KMS-11 (cell line): ENCODE measurements around the gene SLC24A4.

Experiments
- H2AFZ ChIP-seq: fragments of 200-600 bp; sonication (generic); 2 replicates; pipeline ENCODE4 v1.6.1; 2016; ENCODE audit warnings: antibody characterized with exemption, mixed run types, low read depth
- H3K27ac ChIP-seq: fragments of 200-600 bp; sonication (generic); 2 replicates; pipeline ENCODE4 v1.6.1; 2016; ENCODE audit warnings: mild to moderate bottlenecking, mixed run types
- H3K27me3 ChIP-seq: fragments of 200-600 bp; sonication (generic); 2 replicates; pipeline ENCODE4 v1.6.1; 2017; ENCODE audit warnings: mild to moderate bottlenecking, low read depth, mixed run types, moderate library complexity; ENCODE audit not compliant: insufficient read depth
- H3K36me3 ChIP-seq: fragments of 200-600 bp; sonication (generic); 2 replicates; pipeline ENCODE4 v1.6.1; 2017; ENCODE audit warnings: mild to moderate bottlenecking, mixed run types; ENCODE audit not compliant: insufficient read depth
- H3K4me1 ChIP-seq: fragments of 200-600 bp; sonication (generic); 2 replicates; pipeline ENCODE4 v1.6.1; 2016; ENCODE audit warnings: mild to moderate bottlenecking, low read depth, mixed run types; ENCODE audit not compliant: poor library complexity, severe bottlenecking
- H3K4me2 ChIP-seq: fragments of 200-600 bp; sonication (generic); 2 replicates; pipeline ENCODE4 v1.7.0; 2016; ENCODE audit warnings: mild to moderate bottlenecking, mixed run types
- H3K4me3 ChIP-seq: fragments of 200-600 bp; sonication (generic); IDR thresholded peaks from 2 replicates; pipeline ENCODE4 v1.6.1; 2017; ENCODE audit warnings: low read depth, low read length, mixed read lengths; ENCODE audit not compliant: insufficient read depth
- H3K79me2 ChIP-seq: fragments of 200-600 bp; sonication (generic); 2 replicates; pipeline ENCODE4 v1.6.1; 2016; ENCODE audit warnings: low read depth, mixed run types; ENCODE audit not compliant: insufficient read depth
- H3K9ac ChIP-seq: fragments of 200-600 bp; sonication (generic); 2 replicates; pipeline ENCODE4 v1.6.1; 2016; ENCODE audit warnings: mild to moderate bottlenecking, mixed run types
- H4K20me1 ChIP-seq: fragments of 200-600 bp; sonication (generic); 2 replicates; pipeline ENCODE4 v1.6.1; 2016; ENCODE audit warnings: mild to moderate bottlenecking, mixed run types; ENCODE audit not compliant: insufficient read depth
- CTCF ChIP-seq: fragments of 200-600 bp; sonication (generic); conservative IDR thresholded peaks from 2 replicates; pipeline ENCODE4 v1.6.1; 2017; ENCODE audit warnings: low read depth, mild to moderate bottlenecking, antibody characterized with exemption, low read length, moderate library complexity, mixed read lengths

Gene SLC24A4

DNA sequence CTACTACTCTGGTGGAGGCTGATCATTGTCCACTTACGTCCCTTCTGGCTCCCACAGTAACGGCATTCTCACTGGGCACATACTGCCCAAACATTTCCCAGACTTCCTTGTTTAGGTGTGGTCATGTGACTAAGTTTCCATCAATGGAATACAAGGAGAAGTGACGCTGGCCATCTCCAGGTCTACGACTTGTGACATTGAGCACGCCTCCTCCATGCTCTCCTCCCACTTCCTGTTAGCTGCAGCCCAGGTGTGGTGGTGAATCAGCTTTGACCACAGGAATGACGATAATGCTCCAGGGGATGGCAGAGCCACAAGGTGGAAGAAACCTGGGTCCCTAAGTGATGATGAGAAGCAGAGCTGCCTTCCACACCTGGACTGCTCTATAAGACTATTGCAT lies 6.0 kb upstream of the SLC24A4 start:
- no peak for TF ChIP-seq CTCF

GRCh38 chr14:92317511-92317910 lies 5.5 kb upstream of the SLC24A4 start:
- Histone ChIP-seq H3K27me3 (no peaks in the 10 kb centered on the region), H3K36me3 (no peaks in the 10 kb centered on the region), H3K79me2 (no peaks in the 10 kb centered on the region), H2AFZ (no peak overlapping the region), H3K4me2 (no peak overlapping the region), H3K4me1 (no peaks in the 10 kb centered on the region), H3K9ac (no peak overlapping the region), H4K20me1 (no peaks in the 10 kb centered on the region), H3K27ac (no peak overlapping the region), H3K4me3 (no peak overlapping the region)
- TF ChIP-seq CTCF = no peak

More for the DNA sequence above, 6.0 kb upstream of the SLC24A4 start:
- Histone ChIP-seq H3K79me2 (no peaks in the 10 kb centered on the region), H3K36me3 (no peaks in the 10 kb centered on the region), H3K27me3 (no peaks in the 10 kb centered on the region), H3K4me3 (no peak overlapping the region), H4K20me1 (no peaks in the 10 kb centered on the region), H3K27ac (no peak overlapping the region), H3K9ac (no peak overlapping the region), H3K4me1 (no peaks in the 10 kb centered on the region), H3K4me2 (no peak overlapping the region), H2AFZ (no peak overlapping the region)

DNA sequence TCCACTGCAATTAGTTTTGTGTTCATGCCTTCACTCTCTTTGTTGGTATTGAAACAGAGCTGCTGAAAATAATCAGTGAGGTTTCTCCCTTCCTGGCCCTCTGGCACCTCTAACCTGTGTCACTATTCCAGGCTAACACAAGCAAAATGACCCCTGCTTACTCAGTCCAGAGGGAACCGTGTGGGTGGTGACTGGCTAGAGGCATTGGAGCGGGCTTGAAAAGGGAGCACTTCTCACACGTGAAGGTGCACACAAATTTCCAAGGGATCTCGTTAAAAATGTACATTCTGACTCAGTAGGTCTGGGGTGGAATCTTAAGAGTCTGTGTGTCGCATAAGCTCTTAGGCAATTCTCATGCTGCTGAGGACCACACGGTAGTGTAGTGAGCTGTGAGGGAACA lies 1.3 kb upstream of the SLC24A4 start:
- no peaks in the 10 kb centered on the region for H3K36me3 ChIP-seq
- H3K4me2 ChIP-seq = no peak overlapping the region
- no peaks in the 10 kb centered on the region for H3K27me3 ChIP-seq
- H4K20me1 ChIP-seq = no peaks in the 10 kb centered on the region
- no peak overlapping the region for H3K27ac ChIP-seq
- TF ChIP-seq CTCF = no peak
- H2AFZ ChIP-seq = no peak overlapping the region
- no peaks in the 10 kb centered on the region for H3K79me2 ChIP-seq
- no peak overlapping the region for H3K4me3 ChIP-seq
- no peaks in the 10 kb centered on the region for H3K4me1 ChIP-seq
- H3K9ac ChIP-seq = no peak overlapping the region

GRCh38 chr14:92322516-92322915 lies 449 bp upstream of the SLC24A4 start:
- Histone ChIP-seq H3K27me3 (no peaks in the 10 kb centered on the region), H3K9ac (no peak overlapping the region), H3K4me2 (no peak overlapping the region), H3K36me3 (no peaks in the 10 kb centered on the region), H3K27ac (no peak overlapping the region), H4K20me1 (no peaks in the 10 kb centered on the region), H2AFZ (no peak overlapping the region), H3K79me2 (no peaks in the 10 kb centered on the region), H3K4me1 (no peaks in the 10 kb centered on the region), H3K4me3 (no peak overlapping the region)
- TF ChIP-seq CTCF = no peak
